H9 (cell line): ENCODE data around the gene CACNA1F. TPM values are rescaled to one million over a fixed set of nuclear protein-coding genes. Genes with fewer than 3 reads are reported as not detected.

ENCODE experiments used
- DNase-seq: peaks from one replicate; pipeline ENCODE4 v3.0.0-alpha.2; 2017
- H2AFZ ChIP-seq: one replicate; pipeline ENCODE4 v1.6.1; 2013; ENCODE audit warnings: mild to moderate bottlenecking, low read length, control low read depth, moderate library complexity
- H2AK5ac ChIP-seq: 2 replicates; pipeline ENCODE4 v1.6.1; 2013; ENCODE audit warnings: low read length, control low read depth, mixed read lengths; ENCODE audit not compliant: insufficient read length
- H2BK120ac ChIP-seq: one replicate; pipeline ENCODE4 v1.6.1; 2013; ENCODE audit warnings: low read depth, mild to moderate bottlenecking, low read length, control low read depth, inconsistent platforms; ENCODE audit not compliant: poor library complexity, severe bottlenecking
- H2BK12ac ChIP-seq: 2 replicates; pipeline ENCODE4 v1.6.1; 2013; ENCODE audit warnings: low read length, control low read depth, mixed read lengths, low read depth; ENCODE audit not compliant: insufficient read length
- H2BK15ac ChIP-seq: 2 replicates; pipeline ENCODE4 v1.6.1; 2013; ENCODE audit warnings: low read depth, low read length, control low read depth
- H2BK20ac ChIP-seq: one replicate; pipeline ENCODE4 v1.6.1; 2013; ENCODE audit warnings: low read depth, mild to moderate bottlenecking, low read length, control low read depth, inconsistent platforms; ENCODE audit not compliant: poor library complexity, severe bottlenecking
- H2BK5ac ChIP-seq: 2 replicates; pipeline ENCODE4 v1.6.1; 2013; ENCODE audit warnings: low read length, control low read depth, mixed read lengths; ENCODE audit not compliant: insufficient read length
- H3K14ac ChIP-seq: 2 replicates; pipeline ENCODE4 v1.6.1; 2013; ENCODE audit warnings: low read length, control low read depth; ENCODE audit not compliant: insufficient read depth
- H3K18ac ChIP-seq: 2 replicates; pipeline ENCODE4 v1.6.1; 2013; ENCODE audit warnings: low read depth, mild to moderate bottlenecking, mixed read lengths, low read length, control low read depth; ENCODE audit not compliant: insufficient read length
- H3K23ac ChIP-seq: 2 replicates; pipeline ENCODE4 v1.6.1; 2013; ENCODE audit warnings: low read length, control low read depth, mixed read lengths, low read depth; ENCODE audit not compliant: insufficient read length
- H3K23me2 ChIP-seq: 2 replicates; pipeline ENCODE4 v1.6.1; 2013; ENCODE audit warnings: low read depth, mild to moderate bottlenecking, mixed read lengths, low read length, control low read depth; ENCODE audit not compliant: insufficient read length, poor library complexity, severe bottlenecking
- H3K27ac ChIP-seq: 2 replicates; pipeline ENCODE4 v1.5.1; 2013; ENCODE audit warnings: low read length, control low read depth, mixed read lengths, low read depth; ENCODE audit not compliant: insufficient read length
- H3K27me3 ChIP-seq: 2 replicates; pipeline ENCODE4 v1.6.1; 2013; ENCODE audit warnings: low read length, control low read depth, inconsistent platforms; ENCODE audit not compliant: insufficient read depth
- H3K4ac ChIP-seq: 2 replicates; pipeline ENCODE4 v1.6.1; 2013; ENCODE audit warnings: low read depth, mild to moderate bottlenecking, control low read depth, inconsistent platforms, low read length, moderate library complexity
- H3K4me1 ChIP-seq: 2 replicates; pipeline ENCODE4 v1.6.1; 2013; ENCODE audit warnings: low read length, control low read depth, inconsistent platforms; ENCODE audit not compliant: insufficient read depth
- H3K4me2 ChIP-seq: 2 replicates; pipeline ENCODE4 v1.6.1; 2013; ENCODE audit warnings: low read length, control low read depth, mixed read lengths; ENCODE audit not compliant: insufficient read length, insufficient read depth
- H3K56ac ChIP-seq: 2 replicates; pipeline ENCODE4 v1.6.1; 2013; ENCODE audit warnings: low read depth, mild to moderate bottlenecking, mixed read lengths, low read length, control low read depth; ENCODE audit not compliant: insufficient read length
- H3K79me1 ChIP-seq: 2 replicates; pipeline ENCODE4 v1.6.1; 2013; ENCODE audit warnings: low read depth, mild to moderate bottlenecking, moderate library complexity, low read length, control low read depth, inconsistent platforms; ENCODE audit not compliant: insufficient read depth, poor library complexity, severe bottlenecking
- H3K79me2 ChIP-seq: 2 replicates; pipeline ENCODE4 v1.6.1; 2013; ENCODE audit warnings: low read length, control low read depth, inconsistent platforms; ENCODE audit not compliant: insufficient read depth
- H3K9ac ChIP-seq: 2 replicates; pipeline ENCODE4 v1.6.1; 2013; ENCODE audit warnings: low read length, control low read depth, mixed read lengths; ENCODE audit not compliant: insufficient read length; ENCODE audit errors: extremely low read depth
- H3K9me3 ChIP-seq: one replicate; pipeline ENCODE4 v1.6.1; 2013; ENCODE audit warnings: low read depth, low read length, inconsistent platforms; ENCODE audit not compliant: control insufficient read depth
- H3T11ph ChIP-seq: one replicate; pipeline ENCODE4 v1.6.1; 2013; ENCODE audit warnings: mild to moderate bottlenecking, low read length, control low read depth, inconsistent platforms
- H4K20me1 ChIP-seq: one replicate; pipeline ENCODE4 v1.6.1; 2013; ENCODE audit not compliant: control insufficient read depth, insufficient read length, insufficient read depth
- H4K5ac ChIP-seq: 2 replicates; pipeline ENCODE4 v1.6.1; 2013; ENCODE audit warnings: low read depth, mild to moderate bottlenecking, mixed read lengths, low read length, control low read depth; ENCODE audit not compliant: insufficient read length
- H4K8ac ChIP-seq: replicated peaks from 2 replicates; pipeline ENCODE4 v1.6.1; 2013; ENCODE audit warnings: low read length, control low read depth, mixed read lengths, low read depth; ENCODE audit not compliant: insufficient read length
- H4K91ac ChIP-seq: 2 replicates; pipeline ENCODE4 v1.6.1; 2013; ENCODE audit warnings: low read depth, mild to moderate bottlenecking, moderate library complexity, mixed read lengths, low read length, control low read depth; ENCODE audit not compliant: insufficient read length
- H3K27ac Mint-ChIP-seq, 3 experiments: 2 replicates in 2 of 3; 3 replicates in 1 of 3; pipeline ENCODE4 v1.8.0; 2020 to 2021; ENCODE audit warnings: mixed read lengths in 3 of 3, mild to moderate bottlenecking in 1 of 3, moderate library complexity in 1 of 3
- H3K27me3 Mint-ChIP-seq: 2 replicates; pipeline ENCODE4 v1.8.0; 2021; ENCODE audit warnings: low read depth, mild to moderate bottlenecking, moderate library complexity, mixed read lengths
- H3K36me3 Mint-ChIP-seq, 3 experiments: 2 replicates in 2 of 3; 3 replicates in 1 of 3; pipeline ENCODE4 v1.8.0; 2020 to 2021; ENCODE audit warnings: low read depth in 3 of 3, mixed read lengths in 3 of 3; ENCODE audit not compliant: insufficient read depth in 1 of 3
- H3K4me1 Mint-ChIP-seq, 2 experiments: 2 replicates each; pipeline ENCODE4 v1.8.0; 2020; ENCODE audit warnings: mixed read lengths in 2 of 2
- H3K4me3 Mint-ChIP-seq, 2 experiments: 2 replicates in 1 of 2; 3 replicates in 1 of 2; pipeline ENCODE4 v1.8.0; 2020 to 2021; ENCODE audit warnings: mild to moderate bottlenecking in 2 of 2, mixed read lengths in 2 of 2, moderate library complexity in 1 of 2
- H3K9me3 Mint-ChIP-seq, 2 experiments: 2 replicates in 1 of 2; 3 replicates in 1 of 2; pipeline ENCODE4 v1.8.0; 2020; ENCODE audit warnings: mild to moderate bottlenecking in 2 of 2, mixed read lengths in 2 of 2, moderate library complexity in 1 of 2
- CTCF ChIP-seq: fragments of 200-600 bp; sonication (generic); conservative IDR thresholded peaks from 3 replicates; pipeline ENCODE4 v1.8.0; 2021; ENCODE audit warnings: antibody characterized with exemption, mild to moderate bottlenecking
- WGBS: extraction: QIAGEN DNeasy Blood & Tissue Kit; methylation state at CpG from one replicate; pipeline ENCODE4 v1.1.7; 2013; ENCODE audit warnings: missing lambda C conversion rate, low lambda C conversion rate, mixed read lengths; ENCODE audit not compliant: insufficient read length; ENCODE audit errors: extremely low coverage; 5-methylcytosine and 5-hydroxymethylcytosine counted together
- total RNA-seq: library from RNA; stranded (reverse); gene quantifications from 2 replicates; pipeline ENCODE4 v1.2.1, GENCODE V29; 2021

CACNA1F gene
- total RNA-seq, 1 experiment from 2014 or later = 1.4 TPM

- Histone ChIP-seq H3T11ph (no peak overlapping the region), H3K18ac (no peak overlapping the region)
- no peak overlapping the region for H3K27ac Mint-ChIP-seq
Observed at GRCh38 chrX:49221868-49222267, 11.3 kb downstream of the CACNA1F start.

More at GRCh38 chrX:49221868-49222267, 11.3 kb downstream of the CACNA1F start:
- Histone ChIP-seq H2AFZ (no peak overlapping the region), H3K27me3 (no peaks in the 10 kb centered on the region), H4K8ac (no peak overlapping the region), H2AK5ac (no peak overlapping the region), H3K4me2 (no peak overlapping the region), H3K9ac (no peak overlapping the region), H3K23me2 (no peaks in the 10 kb centered on the region), H3K79me2 (no peaks in the 10 kb centered on the region), H2BK5ac (no peak overlapping the region), H2BK20ac (no peak overlapping the region), H3K79me1 (no peaks in the 10 kb centered on the region), H3K56ac (no peak overlapping the region), H2BK15ac (no peak overlapping the region), H3K4ac (no peak overlapping the region), H2BK12ac (no peak overlapping the region), H3K4me1 (no peaks in the 10 kb centered on the region), H3K23ac (no peak overlapping the region), H3K27ac (no peak overlapping the region), H4K20me1 (no peaks in the 10 kb centered on the region), H3K14ac (no peak overlapping the region), H3K9me3 (peaks cover 50% of the 10 kb centered on the region), H2BK120ac (no peak overlapping the region), H4K91ac (no peak overlapping the region), H4K5ac (no peak overlapping the region)
- Mint-ChIP-seq H3K27me3 (peaks cover 26% of the 10 kb centered on the region), H3K36me3 (peaks cover 0 to 12% (median 6%) of the 10 kb centered on the region in 3 experiments; a peak in 6 of 7 replicates), H3K9me3 (peaks cover 82 to 83% of the 10 kb centered on the region in 2 experiments), H3K4me3 (no peak overlapping the region), H3K4me1 (peaks cover 0 to 5% of the 10 kb centered on the region in 2 experiments; a peak in 1 of 4 replicates)
- whole genome bisulfite sequencing = no CpG with 5 or more reads among the region's 2 CpGs
- TF ChIP-seq CTCF = no peak
- DNase-seq = no peak
